Heart left ventricle (tissue), 13 donors: Measurements from ENCODE around the gene IFITM2.

ENCODE experiments used
- CTCF ChIP-seq, 12 donors: fragments of 200-600 bp; sonication (generic) in 4 of 12; IDR thresholded peaks; one replicate each; pipeline versions ENCODE4 v1.5.0 to v1.8.0; 2018 to 2022; ENCODE audit warnings: antibody characterized with exemption in 12 of 12, mild to moderate bottlenecking in 5 of 12
- POLR2A ChIP-seq, 2 donors: fragments of 450-650 bp; IDR thresholded peaks; one replicate each; pipeline ENCODE4 v1.6.1; 2017; ENCODE audit warnings: antibody characterized with exemption in 2 of 2, mild to moderate bottlenecking in 2 of 2, moderate library complexity in 2 of 2
- donor health status: ischemic (EF 13 %, LVEDD 7.1; RV severe dilation, severe dysfunction).
- donor health status: DM: no; HTN: yes; CAD: no.
- donor health status: DM: no; HTN: no; CAD: no.
- donor health status: ischemic (EF 25% LVEDD 6.9; RV normal size, moderate dysfunction).
- donor health status: ischemic (EF 25% LVEDD 5.7; RV mildly dilated, moderate dysfunction).
- donor health status: ischemic (EF 35%, LVEDD 5.7; RV mildly dilated, moderate dysfunction).
- donor health status: nonischemic (EF 11% LVEDD 7.7; RV severe dilation, severe dysfunction).
- donor health status: DM: yes; HTN: yes; CAD: no.
- donor health status: PGD.
- donor health status: ischemic (EF 29% LVEDD 5.4; RV normal size, mild dysfunction).
- donor health status: nonischemic (EF 23%, LVEDD 6.1; RV moderate dilation, normal function).

GRCh38 chr11:304061-304506 is 3.5 kb upstream of the IFITM2 start:
- TF ChIP-seq POLR2A (IDR thresholded peaks at IDR 0.05) (no peak), CTCF (IDR thresholded peaks at IDR 0.05) (no peak)
